Measurements from ENCODE around the gene NFKBIE. TPM values are rescaled to one million over a fixed set of nuclear protein-coding genes. Genes with fewer than 3 reads are reported as not detected.

Gene NFKBIE
- total and polyA plus RNA-seq, 12 donors: 1.5 to 8.7 (median 3.6) TPM

DNA sequence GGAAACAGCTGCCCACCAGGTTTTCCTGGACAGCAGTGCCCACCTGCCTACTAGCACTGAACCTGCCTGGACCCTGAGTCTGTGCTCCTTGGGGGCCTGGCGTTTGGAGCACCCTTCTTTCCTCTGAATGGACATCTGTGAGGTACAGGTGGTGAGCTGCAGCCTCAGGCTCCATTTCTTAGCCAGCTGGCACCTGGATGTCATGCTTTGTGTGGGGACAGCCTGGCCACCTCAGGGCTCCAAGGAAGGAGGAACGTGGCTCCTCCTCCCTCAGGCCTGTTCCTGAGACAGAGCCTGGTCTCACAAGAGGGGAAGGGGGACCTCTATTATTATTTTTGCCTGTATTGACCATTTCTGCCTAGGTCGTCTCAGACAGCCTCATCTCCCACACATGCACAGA lies 13.0 kb upstream of the NFKBIE start:
- peaks cover 0 to 10% (median 5%) of the 10 kb centered on the region in 9 donors for H3K4me1 ChIP-seq
- no peaks in the 10 kb centered on the region for H3K9me3 ChIP-seq
- no peak overlapping the region for H3K27ac ChIP-seq
- no peaks in the 10 kb centered on the region for H3K36me3 ChIP-seq
- ATAC-seq (no peak), DNase-seq (no peak)
- intact Hi-C loops (cut with DNase I): no loop called here
- 63 to 70% methylated on average over 3 of the region's 3 CpGs for WGBS, 2 donors
- no peak overlapping the region for H3K4me3 ChIP-seq
- no peak for TF ChIP-seq CTCF (IDR thresholded peaks at IDR 0.05)
- peaks cover 13 to 81% (median 58%) of the 10 kb centered on the region in 7 donors for H3K27me3 ChIP-seq

DNA sequence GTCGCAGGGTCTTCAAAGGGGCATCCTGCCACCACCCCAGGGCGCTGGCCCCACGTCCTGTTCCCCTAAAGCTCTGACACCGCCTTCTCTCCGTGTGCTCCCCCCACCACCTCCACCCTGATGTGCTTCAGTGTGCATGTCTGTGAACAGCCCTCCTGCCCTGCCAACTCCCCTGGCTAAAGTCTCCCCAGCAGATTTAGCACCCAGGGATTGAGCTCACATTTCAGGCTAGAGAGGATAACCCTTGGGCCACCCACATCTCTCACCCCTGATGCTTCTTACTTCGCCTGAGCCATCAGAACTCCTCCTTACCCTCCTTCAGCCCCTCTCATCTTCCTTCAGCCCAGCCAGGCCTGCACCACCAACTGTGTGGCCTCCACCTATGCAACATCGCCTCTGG lies 12.4 kb upstream of the NFKBIE start:
- no peak for TF ChIP-seq CTCF (IDR thresholded peaks at IDR 0.05)
- 79 to 86% methylated on average over 7 of the region's 7 CpGs for WGBS, 2 donors
- Histone ChIP-seq H3K4me1 (peaks cover 0 to 10% (median 5%) of the 10 kb centered on the region in 9 donors), H3K27ac (no peak overlapping the region), H3K27me3 (peaks cover 13 to 82% (median 63%) of the 10 kb centered on the region in 7 donors), H3K9me3 (no peaks in the 10 kb centered on the region), H3K4me3 (no peak overlapping the region), H3K36me3 (no peaks in the 10 kb centered on the region)
- no peak for DNase-seq
- no peak for ATAC-seq
- intact Hi-C loops (cut with DNase I): no loop called here

DNA sequence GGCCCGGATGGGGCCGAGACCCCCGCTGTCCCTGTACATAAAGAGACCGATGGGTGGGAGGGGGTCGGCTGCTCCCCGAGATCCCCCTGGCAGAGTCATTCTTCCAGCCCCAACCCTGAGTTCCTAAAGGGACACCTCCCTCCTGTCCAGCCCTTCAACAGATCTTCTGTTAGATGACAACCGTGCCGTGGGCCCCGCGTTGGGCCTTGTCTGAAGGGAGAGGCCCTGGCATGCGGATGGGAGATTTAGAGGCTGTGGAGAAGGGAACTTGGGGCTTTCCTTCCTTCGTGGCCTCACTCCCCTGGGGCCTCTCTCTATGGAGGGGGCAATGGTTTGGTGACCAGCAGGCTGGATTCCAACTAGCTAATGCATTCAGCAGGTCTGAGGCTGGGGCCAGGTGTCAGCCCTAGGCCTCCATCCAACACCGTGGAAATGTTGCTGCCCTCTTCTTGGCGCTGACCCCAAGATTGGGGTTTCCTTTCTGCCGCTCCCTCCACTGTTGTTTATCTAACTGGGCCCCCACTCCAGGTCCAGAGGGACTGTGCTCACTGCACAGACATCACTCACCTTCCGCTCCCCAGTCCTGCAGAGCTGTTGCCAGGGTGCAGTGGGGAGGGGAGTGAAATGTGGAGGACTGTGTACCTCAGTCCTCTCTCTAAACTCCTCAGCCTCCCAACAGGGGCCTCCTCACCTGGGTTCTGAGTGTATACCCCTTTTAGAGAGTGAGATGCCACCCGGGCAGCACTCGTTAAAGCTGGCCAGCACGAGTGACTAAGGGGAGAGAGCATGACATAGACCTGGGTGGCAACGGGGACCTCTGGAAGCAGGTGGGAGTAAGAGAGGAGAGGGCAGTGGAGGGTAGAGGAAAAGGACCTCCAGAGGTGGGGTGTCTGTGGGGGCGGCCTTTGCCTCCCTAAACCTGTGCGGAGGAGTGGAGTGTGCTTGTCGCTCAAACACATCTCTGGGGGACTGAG lies 11.6 kb upstream of the NFKBIE start:
- ATAC-seq (no peak), DNase-seq (no peak)
- no peak overlapping the region for H3K4me3 ChIP-seq
- 77 to 82% methylated on average over 23 of the region's 23 CpGs for WGBS, 2 donors
- intact Hi-C loops (cut with DNase I): no loop called here
- no peak overlapping the region for H3K27ac ChIP-seq
- no peak for TF ChIP-seq CTCF (IDR thresholded peaks at IDR 0.05)
- peaks cover 13 to 87% (median 66%) of the 10 kb centered on the region in 7 donors for H3K27me3 ChIP-seq
- no peaks in the 10 kb centered on the region for H3K36me3 ChIP-seq
- no peaks in the 10 kb centered on the region for H3K9me3 ChIP-seq
- peaks cover 0 to 10% (median 5%) of the 10 kb centered on the region in 9 donors for H3K4me1 ChIP-seq

GRCh38 chr6:44275749-44276648 lies 10.6 kb upstream of the NFKBIE start:
- Histone ChIP-seq H3K4me1 (peaks cover 0 to 10% (median 5%) of the 10 kb centered on the region in 9 donors), H3K27me3 (peaks cover 13 to 87% (median 74%) of the 10 kb centered on the region in 7 donors), H3K36me3 (no peaks in the 10 kb centered on the region), H3K27ac (no peak overlapping the region), H3K4me3 (peak overlapping the region in 9 of 10 donors; percentile 23 to 42 (median 31)), H3K9me3 (no peaks in the 10 kb centered on the region)
- WGBS, 2 donors: 11 to 12% methylated on average over 95 to 109 of the region's 109 CpGs
- ATAC-seq: peak in 6 of 8 donors; percentile 19 to 53 (median 42)
- intact Hi-C loops (cut with DNase I): no loop called here
- TF ChIP-seq CTCF (IDR thresholded peaks at IDR 0.05): no peak
- no peak for DNase-seq

Measured in heart right ventricle (tissue), 16 donors.